ENCODE measurements around the gene GRIPAP1.

The GRIPAP1 gene

GRCh38 chrX:48923771-48924170 lies 78.3 kb downstream of the GRIPAP1 start:
- DNase-seq (ENCODE audit: low read depth) = no peak
